Thymus (tissue), 11 donors: Measurements from ENCODE around the gene ZNF609. TPM values are rescaled to one million over a fixed set of nuclear protein-coding genes. Genes with fewer than 3 reads are reported as not detected.
A peak's percentile ranks its signal among the peaks of the same experiment; 100 is the strongest.

Experiments
- DNase-seq, 9 donors: peaks; one replicate each; pipeline ENCODE4 v3.0.0-alpha.2; 2013; ENCODE audit warnings: low spot score in 9 of 9, low read depth in 6 of 9, missing footprints in 1 of 9
- H3K27ac ChIP-seq, 2 donors: one replicate each; pipeline ENCODE4 v1.5.1; 2013; ENCODE audit warnings: control low read depth in 1 of 2, low read depth in 1 of 2, low read length in 1 of 2, mild to moderate bottlenecking in 1 of 2, moderate library complexity in 1 of 2
- H3K27me3 ChIP-seq, 2 donors: one replicate each; pipeline ENCODE4 v1.5.1; 2013; ENCODE audit warnings: low read length in 1 of 2; ENCODE audit not compliant: control insufficient read depth in 2 of 2, insufficient read depth in 1 of 2
- H3K36me3 ChIP-seq, 2 donors: one replicate each; pipeline ENCODE4 v1.5.1; 2013; ENCODE audit warnings: low read length in 1 of 2, mild to moderate bottlenecking in 1 of 2, moderate library complexity in 1 of 2; ENCODE audit not compliant: control insufficient read depth in 2 of 2, insufficient read depth in 2 of 2
- H3K4me1 ChIP-seq, 2 donors: one replicate each; pipeline ENCODE4 v1.5.1; 2013; ENCODE audit warnings: low read length in 2 of 2; ENCODE audit not compliant: control insufficient read depth in 2 of 2, insufficient read depth in 2 of 2
- H3K4me3 ChIP-seq, 2 donors: one replicate each; pipeline ENCODE4 v1.5.1; 2013; ENCODE audit warnings: low read length in 2 of 2, control low read depth in 1 of 2, mild to moderate bottlenecking in 1 of 2
- H3K9me3 ChIP-seq, 2 donors: one replicate each; pipeline ENCODE4 v1.5.1; 2013; ENCODE audit warnings: low read length in 1 of 2, mild to moderate bottlenecking in 1 of 2; ENCODE audit not compliant: control insufficient read depth in 2 of 2, insufficient read depth in 1 of 2
- WGBS: extraction: QIAGEN DNeasy Blood & Tissue Kit; methylation state at CpG from one replicate; pipeline ENCODE4 v1.1.7; 2013; 5-methylcytosine and 5-hydroxymethylcytosine counted together
- polyA plus RNA-seq: library from polyadenylated mRNA; stranded (reverse); fragments of 200-250 nt; gene quantifications from one replicate; pipeline ENCODE4 v1.2.3, GENCODE V29; 2013
- total RNA-seq: library from RNA; stranded (reverse); fragments of 120-200 nt; gene quantifications from one replicate; pipeline ENCODE4 v1.2.4, GENCODE V29; 2013
- donor health status: healthy.

Gene ZNF609
- total and polyA plus RNA-seq, 2 donors: 7.5 to 16.8 TPM

GRCh38 chr15:64523240-64523639 is 62.9 kb downstream of the ZNF609 start:
- H3K4me3 ChIP-seq: no peak overlapping the region

GRCh38 chr15:64524778-64525177 is 64.4 kb downstream of the ZNF609 start:
- DNase-seq: no peak
- WGBS: 97% methylated on average over 1 of the region's 1 CpG
- no peaks in the 10 kb centered on the region for H3K27me3 ChIP-seq
- peaks cover 8 to 21% of the 10 kb centered on the region in 2 donors for H3K4me1 ChIP-seq
- H3K36me3 ChIP-seq: peaks cover 12 to 13% of the 10 kb centered on the region in 2 donors
- H3K4me3 ChIP-seq: no peak overlapping the region
- H3K9me3 ChIP-seq: no peaks in the 10 kb centered on the region
- H3K27ac ChIP-seq: no peak overlapping the region

More at GRCh38 chr15:64523240-64523639, 62.9 kb downstream of the ZNF609 start:
- H3K27ac ChIP-seq: no peak overlapping the region
- no peaks in the 10 kb centered on the region for H3K27me3 ChIP-seq
- no peak for DNase-seq
- H3K4me1 ChIP-seq: peaks cover 8 to 17% of the 10 kb centered on the region in 2 donors
- H3K9me3 ChIP-seq: no peaks in the 10 kb centered on the region
- H3K36me3 ChIP-seq: peaks cover 5 to 6% of the 10 kb centered on the region in 2 donors
- WGBS: 99% methylated on average over 5 of the region's 5 CpGs

- Histone ChIP-seq H3K27ac (no peak overlapping the region), H3K36me3 (peaks cover 10 to 12% of the 10 kb centered on the region in 2 donors), H3K4me3 (no peak overlapping the region), H3K27me3 (no peaks in the 10 kb centered on the region), H3K4me1 (peaks cover 8 to 21% of the 10 kb centered on the region in 2 donors), H3K9me3 (no peaks in the 10 kb centered on the region)
- 95% methylated on average over 8 of the region's 8 CpGs for WGBS
- DNase-seq: no peak
Measured at GRCh38 chr15:64525828-64526530, 65.6 kb downstream of the ZNF609 start.

DNA sequence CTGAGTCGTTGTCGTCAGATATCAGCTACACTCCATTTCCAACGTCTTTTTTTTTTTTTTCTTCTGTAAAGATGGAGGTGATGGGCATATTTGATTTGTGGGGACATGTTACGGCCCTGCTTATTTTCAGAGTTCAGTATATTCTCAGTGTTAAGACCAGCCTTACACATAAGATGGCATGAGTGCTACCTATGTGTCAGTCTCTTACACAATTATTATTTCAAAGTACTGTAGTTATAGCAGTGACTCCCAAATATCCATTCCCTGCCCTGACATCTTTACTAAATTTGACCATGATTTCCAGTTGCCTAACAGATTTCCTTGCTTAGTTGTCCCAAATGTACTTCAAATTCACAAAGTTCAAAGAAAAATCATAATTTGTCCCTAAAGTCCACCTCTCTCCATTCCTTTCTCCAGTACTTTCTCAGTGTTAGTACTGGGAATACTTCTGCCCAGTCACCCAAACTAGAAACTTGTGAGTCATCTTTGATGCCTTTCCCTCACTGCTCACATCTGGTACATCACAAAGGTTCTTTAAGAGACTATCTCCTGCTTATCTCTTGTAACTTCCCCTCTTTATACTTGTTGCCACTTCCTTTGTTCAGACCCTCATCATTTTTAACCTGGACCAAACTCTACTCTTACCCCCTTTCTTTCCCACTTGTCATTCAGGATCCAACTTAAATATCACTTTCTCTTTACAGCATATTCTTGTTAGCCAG is 67.0 kb downstream of the ZNF609 start:
- no peak overlapping the region for H3K27ac ChIP-seq
- H3K36me3 ChIP-seq: peaks cover 6 to 8% of the 10 kb centered on the region in 2 donors
- no peaks in the 10 kb centered on the region for H3K27me3 ChIP-seq
- peak in 5 of 9 donors; percentile 13 to 69 (median 34) for DNase-seq
- no peak overlapping the region for H3K4me3 ChIP-seq
- WGBS: 93% methylated on average over 4 of the region's 4 CpGs
- peaks cover 8 to 17% of the 10 kb centered on the region in 2 donors for H3K4me1 ChIP-seq
- no peaks in the 10 kb centered on the region for H3K9me3 ChIP-seq

- Histone ChIP-seq H3K27ac (no peak overlapping the region), H3K36me3 (peaks cover 6 to 8% of the 10 kb centered on the region in 2 donors), H3K4me3 (no peak overlapping the region), H3K4me1 (peaks cover 12 to 20% of the 10 kb centered on the region in 2 donors), H3K27me3 (no peaks in the 10 kb centered on the region), H3K9me3 (no peaks in the 10 kb centered on the region)
- 98% methylated on average over 10 of the region's 10 CpGs for WGBS
- DNase-seq: no peak
Measured at GRCh38 chr15:64528871-64529270, 68.5 kb downstream of the ZNF609 start.

- Histone ChIP-seq H3K36me3 (peaks cover 6 to 8% of the 10 kb centered on the region in 2 donors), H3K9me3 (no peaks in the 10 kb centered on the region), H3K27ac (no peak overlapping the region), H3K4me1 (peaks cover 12 to 20% of the 10 kb centered on the region in 2 donors), H3K27me3 (no peaks in the 10 kb centered on the region), H3K4me3 (no peak overlapping the region)
- 91% methylated on average over 1 of the region's 1 CpG for WGBS
- DNase-seq: no peak
Measured at GRCh38 chr15:64530472-64530871, 70.1 kb downstream of the ZNF609 start.

- H3K27me3 ChIP-seq: no peaks in the 10 kb centered on the region
- no peak for DNase-seq
- peaks cover 12 to 20% of the 10 kb centered on the region in 2 donors for H3K4me1 ChIP-seq
- H3K4me3 ChIP-seq: no peak overlapping the region
- no peak overlapping the region for H3K27ac ChIP-seq
- no peaks in the 10 kb centered on the region for H3K9me3 ChIP-seq
- H3K36me3 ChIP-seq: peaks cover 6 to 8% of the 10 kb centered on the region in 2 donors
Measured at GRCh38 chr15:64530918-64531317, 70.5 kb downstream of the ZNF609 start.

- no peak overlapping the region for H3K4me3 ChIP-seq
- peaks cover 6 to 8% of the 10 kb centered on the region in 2 donors for H3K36me3 ChIP-seq
- no peaks in the 10 kb centered on the region for H3K27me3 ChIP-seq
- 64% methylated on average over 12 of the region's 12 CpGs for WGBS
- H3K9me3 ChIP-seq: no peaks in the 10 kb centered on the region
- no peak for DNase-seq
- H3K27ac ChIP-seq: peak overlapping the region in 1 of 2 donors; percentile 28
- peaks cover 7 to 9% of the 10 kb centered on the region in 2 donors for H3K4me1 ChIP-seq
Measured at GRCh38 chr15:64532521-64533315, 72.3 kb downstream of the ZNF609 start.
